ENCODE measurements around the gene CLEC1A. TPM values are rescaled to one million over a fixed set of nuclear protein-coding genes. Genes with fewer than 3 reads are reported as not detected.

The CLEC1A gene
- total RNA-seq, 6 experiments from 2014 or later = 0.14 to 1.2 (median 0.71) TPM

- no peak overlapping the region for H3K27ac Mint-ChIP-seq
- H3K36me3 Mint-ChIP-seq (ENCODE audit: low read depth) = no peaks in the 10 kb centered on the region
- peaks cover 1% of the 10 kb centered on the region; the same call in 1 of the 2 replicates for H3K27me3 Mint-ChIP-seq (ENCODE audit: insufficient read depth)
- H3K9me3 Mint-ChIP-seq = no peaks in the 10 kb centered on the region
- DNase-seq = no peak
- peaks cover 9% of the 10 kb centered on the region for H3K4me1 Mint-ChIP-seq (ENCODE audit: low read depth)
- H3K4me3 Mint-ChIP-seq = no peak overlapping the region
- TF ChIP-seq CTCF (IDR thresholded peaks at IDR 0.05) = no peak
Observed at GRCh38 chr12:10126413-10126812, 27.6 kb upstream of the CLEC1A start.

- no peak for TF ChIP-seq CTCF (IDR thresholded peaks at IDR 0.05)
- no peaks in the 10 kb centered on the region for H3K9me3 Mint-ChIP-seq
- no peak for DNase-seq
- H3K36me3 Mint-ChIP-seq (ENCODE audit: low read depth) = no peaks in the 10 kb centered on the region
- H3K27me3 Mint-ChIP-seq (ENCODE audit: insufficient read depth) = peaks cover 1% of the 10 kb centered on the region
- no peak overlapping the region for H3K27ac Mint-ChIP-seq
- H3K4me3 Mint-ChIP-seq = no peak overlapping the region
- peaks cover 24% of the 10 kb centered on the region for H3K4me1 Mint-ChIP-seq (ENCODE audit: low read depth)
Observed at GRCh38 chr12:10122689-10123088, 23.9 kb upstream of the CLEC1A start.

- Mint-ChIP-seq H3K4me1 (ENCODE audit: low read depth) (peaks cover 24% of the 10 kb centered on the region), H3K36me3 (ENCODE audit: low read depth) (no peaks in the 10 kb centered on the region), H3K9me3 (no peaks in the 10 kb centered on the region), H3K4me3 (peak overlapping the region; percentile 9; the same call in 1 of the 2 replicates), H3K27ac (no peak overlapping the region; the same call in 1 of the 2 replicates), H3K27me3 (ENCODE audit: insufficient read depth) (no peaks in the 10 kb centered on the region; the same call in 1 of the 2 replicates)
- no peak for TF ChIP-seq CTCF (IDR thresholded peaks at IDR 0.05)
- DNase-seq = no peak
Observed at GRCh38 chr12:10121278-10121677, 22.5 kb upstream of the CLEC1A start.

- peaks cover 41% of the 10 kb centered on the region for H3K4me1 Mint-ChIP-seq (ENCODE audit: low read depth)
- no peak overlapping the region for H3K4me3 Mint-ChIP-seq
- H3K27me3 Mint-ChIP-seq (ENCODE audit: insufficient read depth) = no peaks in the 10 kb centered on the region; the same call in 1 of the 2 replicates
- TF ChIP-seq CTCF (IDR thresholded peaks at IDR 0.05) = no peak
- no peaks in the 10 kb centered on the region for H3K36me3 Mint-ChIP-seq (ENCODE audit: low read depth)
- peak overlapping the region; percentile 15 for H3K27ac Mint-ChIP-seq
- DNase-seq = peak; percentile 60
- no peaks in the 10 kb centered on the region for H3K9me3 Mint-ChIP-seq
Observed at GRCh38 chr12:10119066-10119465, 20.3 kb upstream of the CLEC1A start.

- Mint-ChIP-seq H3K27me3 (ENCODE audit: insufficient read depth) (no peaks in the 10 kb centered on the region; the same call in 1 of the 2 replicates), H3K4me1 (ENCODE audit: low read depth) (peaks cover 57% of the 10 kb centered on the region), H3K27ac (no peak overlapping the region), H3K36me3 (ENCODE audit: low read depth) (no peaks in the 10 kb centered on the region), H3K4me3 (peak overlapping the region; percentile 11; the same call in 1 of the 2 replicates), H3K9me3 (peaks cover 4% of the 10 kb centered on the region; the same call in 1 of the 2 replicates)
- no peak for DNase-seq
- TF ChIP-seq CTCF (IDR thresholded peaks at IDR 0.05) = no peak
Observed at GRCh38 chr12:10115890-10116289, 17.1 kb upstream of the CLEC1A start.
